ACHN (cell line): ENCODE results near the gene CYP26B1.
"Not testable (repeated sequence)": the region's sequence is repeated elsewhere in the genome, so short reads cannot be mapped to it uniquely, and the experiment has no call there.

Source experiments
- DNase-seq: peaks from one replicate; pipeline ENCODE4 v3.0.0-alpha.2; 2015
- in situ Hi-C: cut with HindIII; loops from 2 replicates; pipeline ENCODE4 v1.10.0; 2017; ENCODE audit warnings: low sequenced_read_pairs, low pct_ligation_motif_present, low pct_unique_long_range_greater_than_20kb

Gene CYP26B1

GRCh38 chr2:72096181-72096580 lies 51.5 kb downstream of the CYP26B1 start:
- no peak for DNase-seq
- in situ Hi-C loops, result no loop called here

- in situ Hi-C loops, result no loop called here
- no peak for DNase-seq
Observed at GRCh38 chr2:72095364-72095763, 52.3 kb downstream of the CYP26B1 start.

- DNase-seq, result no peak
- in situ Hi-C loops, result no loop called here
Observed at GRCh38 chr2:72094701-72095100, 53.0 kb downstream of the CYP26B1 start.

GRCh38 chr2:72092111-72092510 lies 55.6 kb downstream of the CYP26B1 start:
- in situ Hi-C loops, result no loop called here

GRCh38 chr2:72090781-72091482 lies 56.7 kb downstream of the CYP26B1 start:
- in situ Hi-C loops, result no loop called here
- no peak for DNase-seq

More at GRCh38 chr2:72092111-72092510, 55.6 kb downstream of the CYP26B1 start:
- DNase-seq, result no peak

GRCh38 chr2:72090271-72090720 lies 57.4 kb downstream of the CYP26B1 start:
- in situ Hi-C loops, result no loop called here
- DNase-seq, result no peak

GRCh38 chr2:72089537-72089936 lies 58.1 kb downstream of the CYP26B1 start:
- in situ Hi-C loops, result no loop called here
- no peak for DNase-seq

- in situ Hi-C loops, result no loop called here
- DNase-seq, result no peak
Observed at GRCh38 chr2:72089028-72089427, 58.6 kb downstream of the CYP26B1 start.

GRCh38 chr2:72086871-72087633 lies 60.6 kb downstream of the CYP26B1 start:
- in situ Hi-C loops, DNase-seq: not testable (repeated sequence)

GRCh38 chr2:72085513-72085912 lies 62.1 kb downstream of the CYP26B1 start:
- in situ Hi-C loops, result no loop called here
- no peak for DNase-seq

GRCh38 chr2:72085036-72085435 lies 62.6 kb downstream of the CYP26B1 start:
- no peak for DNase-seq
- in situ Hi-C loops, result no loop called here

- in situ Hi-C loops, result no loop called here
- no peak for DNase-seq
Observed at GRCh38 chr2:72084584-72084976, 63.1 kb downstream of the CYP26B1 start.

- no peak for DNase-seq
- in situ Hi-C loops, result no loop called here
Observed at GRCh38 chr2:72083751-72084583, 63.7 kb downstream of the CYP26B1 start.

- no peak for DNase-seq
- in situ Hi-C loops, result no loop called here
Observed at GRCh38 chr2:72082887-72083286, 64.8 kb downstream of the CYP26B1 start.

GRCh38 chr2:72082021-72082601 lies 65.6 kb downstream of the CYP26B1 start:
- DNase-seq, result no peak
- in situ Hi-C loops, result no loop called here

- DNase-seq, result no peak
- in situ Hi-C loops, result no loop called here
Observed at GRCh38 chr2:72081451-72081850, 66.2 kb downstream of the CYP26B1 start.

GRCh38 chr2:72080286-72081145 lies 67.1 kb downstream of the CYP26B1 start:
- DNase-seq, result no peak
- in situ Hi-C loops, result no loop called here
